Stromal cell of bone marrow (primary cell): ENCODE data around the gene AP2A2.

ENCODE experiments used
- DNase-seq: peaks from one replicate; pipeline ENCODE4 v3.0.0-alpha.2; 2012; ENCODE audit warnings: low read depth

Gene AP2A2

DNA sequence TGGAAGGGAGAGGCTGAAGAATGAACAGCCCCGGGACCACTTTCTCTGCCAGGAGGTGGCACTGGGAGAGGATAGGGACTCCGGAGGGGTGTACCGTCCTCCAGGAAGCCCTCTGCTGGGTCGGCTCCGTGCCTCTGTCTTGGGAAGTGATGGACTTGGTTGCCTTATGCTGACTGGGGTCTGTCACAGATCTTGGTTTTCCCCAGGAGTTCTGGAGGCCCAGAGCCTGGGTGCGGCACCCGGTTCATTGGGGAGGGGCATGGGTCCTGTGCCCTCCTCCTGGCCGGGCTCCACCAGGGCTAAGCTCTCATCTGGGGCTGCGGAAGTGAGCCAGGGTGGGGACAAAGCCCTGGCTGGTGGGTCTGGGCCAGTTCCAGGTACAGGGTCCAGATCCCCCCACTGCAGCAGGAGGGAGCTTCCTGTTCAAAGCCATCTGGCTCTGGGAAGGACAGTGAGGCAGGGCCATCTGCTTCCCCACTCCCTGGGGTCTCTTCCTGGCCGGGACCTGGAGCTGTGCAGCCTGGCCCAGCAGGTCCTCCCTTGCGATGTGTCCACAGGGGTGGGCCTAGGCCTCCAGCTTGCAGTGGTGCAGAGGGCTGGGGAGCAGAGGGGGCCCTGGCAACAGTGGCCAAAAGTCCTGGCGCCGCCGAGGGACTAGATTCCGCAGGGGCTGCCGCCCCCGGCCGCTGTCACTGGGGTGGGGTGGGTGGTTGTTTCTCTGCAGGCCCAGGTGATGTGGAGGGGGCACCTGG lies 1.1 kb upstream of the AP2A2 start:
- no peak for DNase-seq

DNA sequence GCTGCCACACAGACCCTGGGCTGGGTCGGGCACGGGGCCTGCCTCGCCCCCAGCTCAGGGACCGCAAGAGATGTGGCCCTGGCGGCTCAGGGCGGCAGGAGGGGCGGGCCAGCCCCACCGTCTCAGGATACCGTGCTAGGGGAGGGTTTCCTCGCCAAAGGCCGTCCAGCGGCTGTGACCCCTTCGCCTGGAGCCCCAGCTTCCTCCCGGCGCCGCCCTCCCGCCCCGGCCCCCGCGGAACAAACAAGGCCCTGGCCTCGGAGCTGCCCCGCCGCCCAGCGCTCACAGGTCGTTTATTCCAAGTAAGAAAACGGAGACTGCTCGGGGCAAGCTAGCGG lies 543 bp upstream of the AP2A2 start:
- DNase-seq, result no peak

DNA sequence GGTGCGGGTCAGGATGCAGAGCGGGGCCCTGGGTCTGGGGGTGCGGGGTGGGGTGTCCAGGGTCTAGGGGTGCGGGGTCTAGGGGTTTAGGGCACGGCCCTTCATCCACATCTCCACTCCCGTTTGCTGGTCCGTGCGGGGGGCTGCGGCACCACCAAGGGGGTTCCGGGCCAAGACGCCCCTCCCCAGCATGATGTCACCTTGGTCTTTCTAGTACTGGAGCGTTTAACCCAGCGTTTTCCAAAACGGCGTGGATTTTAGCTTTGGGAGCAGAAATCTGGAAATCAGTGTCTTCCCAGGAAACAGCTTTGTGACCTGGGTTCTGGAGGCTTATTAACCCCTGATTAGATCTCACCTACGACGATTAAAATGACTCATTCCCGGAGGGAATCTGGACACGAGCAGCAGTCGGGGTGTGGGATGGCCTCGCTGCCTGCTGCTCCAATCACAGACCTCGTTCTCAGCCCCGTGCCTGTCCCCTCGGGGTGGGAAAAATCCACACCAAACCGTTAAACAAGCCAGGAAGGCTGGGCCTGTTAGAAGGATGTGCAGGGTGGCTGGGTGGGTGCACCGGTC lies 759 bp downstream of the AP2A2 start:
- DNase-seq, result no peak

DNA sequence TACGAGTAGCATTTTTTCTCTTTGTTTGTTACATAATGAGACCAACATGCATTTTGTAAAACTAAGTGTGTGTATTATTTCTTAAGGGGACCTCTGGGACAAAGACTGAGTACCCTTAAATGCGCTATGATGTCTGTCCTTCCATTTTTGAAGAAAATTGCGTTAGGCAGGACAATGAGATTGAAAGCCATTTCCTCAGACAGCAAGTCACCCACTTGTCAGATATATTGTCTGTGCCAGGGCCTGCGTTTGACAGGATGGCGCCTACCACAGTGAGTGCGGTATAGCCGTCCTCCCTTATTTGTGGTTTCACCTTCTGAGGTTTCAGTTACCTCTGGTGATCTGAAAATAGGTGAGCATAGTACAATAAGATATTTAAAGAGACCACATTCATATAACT lies 2.2 kb downstream of the AP2A2 start:
- no peak for DNase-seq

DNA sequence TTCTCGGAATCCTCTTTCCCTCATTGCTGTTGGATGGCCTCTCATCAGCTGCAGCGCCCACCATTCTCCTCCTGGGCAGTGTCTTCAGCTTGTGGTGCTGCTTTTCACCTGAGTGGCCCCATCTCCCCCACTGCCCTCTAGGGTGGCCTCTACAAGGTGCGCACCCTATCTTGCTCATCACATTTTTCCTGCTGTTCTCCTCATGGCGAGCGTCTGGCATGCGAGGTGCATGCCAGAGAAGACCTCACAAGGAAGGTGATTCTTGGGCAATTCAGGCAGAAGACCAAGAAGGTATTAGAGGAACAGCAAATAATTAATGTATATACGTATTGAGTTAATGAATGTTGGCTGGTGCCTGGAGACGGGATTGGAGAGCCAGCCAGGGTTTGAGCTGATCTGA lies 3.1 kb downstream of the AP2A2 start:
- no peak for DNase-seq

DNA sequence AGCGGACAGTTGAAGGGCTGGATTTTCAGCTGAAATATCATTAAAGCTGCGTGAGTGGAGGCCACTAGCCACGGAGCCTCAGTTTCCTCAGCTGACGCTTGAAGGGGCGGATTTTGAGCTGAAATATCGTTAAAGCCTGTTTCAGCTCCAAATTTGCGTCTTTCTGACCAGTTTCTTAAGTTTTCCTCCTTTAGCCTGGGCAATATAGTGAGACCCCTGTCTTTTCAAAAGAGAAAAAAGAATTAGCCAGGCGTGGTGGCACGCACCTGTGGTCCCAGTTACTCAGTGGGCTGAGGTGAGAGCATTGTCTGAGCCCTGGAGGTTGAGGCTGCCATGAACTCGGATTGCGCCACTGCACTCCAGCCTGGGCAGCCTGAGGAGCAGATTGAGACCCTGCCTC lies 3.7 kb downstream of the AP2A2 start:
- no peak for DNase-seq

DNA sequence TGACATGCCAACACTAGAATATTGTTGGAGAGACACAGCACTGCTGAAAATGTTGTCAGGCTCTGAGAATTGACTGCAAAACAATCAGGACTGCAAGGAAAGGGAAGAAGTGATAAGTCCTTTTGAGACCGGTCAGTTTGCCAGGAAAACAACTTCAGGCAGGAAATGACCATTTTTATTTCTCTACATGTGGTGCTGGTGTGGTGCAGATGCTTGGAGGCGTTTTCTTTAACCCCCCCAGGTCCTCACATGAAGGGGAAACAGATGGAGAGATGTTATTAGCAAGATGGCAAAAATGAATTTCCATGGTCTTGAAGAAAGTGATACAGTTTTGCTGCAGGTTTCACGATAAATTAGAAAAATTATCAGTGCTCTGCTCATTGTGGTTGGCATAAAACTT lies 5.7 kb downstream of the AP2A2 start:
- no peak for DNase-seq

DNA sequence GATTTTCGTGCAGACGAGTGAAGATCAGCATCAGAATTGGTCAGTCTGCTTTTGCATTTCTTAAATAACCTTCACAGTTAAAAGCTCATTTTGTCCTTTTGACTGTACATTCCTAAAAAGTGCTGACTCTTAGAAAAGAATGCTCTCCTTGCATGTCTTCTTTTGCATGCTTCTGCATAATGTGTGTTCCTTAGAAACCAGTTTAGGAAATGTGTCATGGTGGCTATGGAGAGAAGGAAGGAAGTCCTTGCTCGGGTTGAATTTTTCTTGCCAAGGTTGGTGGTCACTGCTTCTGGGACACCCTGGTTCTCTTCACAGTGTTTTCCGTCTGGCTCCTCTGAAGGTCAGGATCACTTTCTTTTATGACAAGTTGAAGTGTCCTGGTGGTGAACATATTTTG lies 6.8 kb downstream of the AP2A2 start:
- no peak for DNase-seq

DNA sequence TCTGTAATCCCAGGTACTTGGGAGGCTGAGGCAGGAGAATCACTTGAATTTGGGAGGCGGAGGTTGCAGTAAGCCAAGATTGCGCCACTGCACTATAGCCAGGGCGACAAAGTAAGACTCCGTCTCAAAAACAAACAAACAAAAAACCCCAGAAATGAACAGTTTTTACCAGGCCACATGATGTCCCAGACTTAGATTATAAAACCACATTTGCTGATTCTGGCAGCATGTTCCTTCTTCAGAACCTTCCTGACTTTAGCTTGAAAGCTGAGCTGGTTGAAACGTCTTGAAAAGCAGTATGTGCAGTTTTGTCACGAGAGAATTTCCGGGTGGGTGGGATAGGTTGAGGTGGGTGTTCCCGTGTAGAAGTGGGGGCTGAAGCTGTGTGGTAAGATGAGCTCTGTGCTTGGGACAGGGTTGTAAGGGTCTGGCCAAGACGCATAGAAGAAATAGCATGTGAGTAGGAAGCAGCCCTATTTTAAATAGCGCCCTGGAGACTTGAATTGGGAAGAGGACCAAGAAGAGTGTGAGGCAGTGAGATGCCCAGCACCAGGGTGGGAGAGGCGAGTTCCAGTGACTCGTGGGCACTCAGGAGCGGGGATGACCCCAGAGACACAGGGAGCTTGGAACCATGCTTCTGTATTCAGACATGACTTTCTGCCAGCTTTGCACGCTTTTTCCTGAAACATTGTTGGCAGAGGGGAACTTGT lies 7.6 kb downstream of the AP2A2 start:
- DNase-seq, result no peak

DNA sequence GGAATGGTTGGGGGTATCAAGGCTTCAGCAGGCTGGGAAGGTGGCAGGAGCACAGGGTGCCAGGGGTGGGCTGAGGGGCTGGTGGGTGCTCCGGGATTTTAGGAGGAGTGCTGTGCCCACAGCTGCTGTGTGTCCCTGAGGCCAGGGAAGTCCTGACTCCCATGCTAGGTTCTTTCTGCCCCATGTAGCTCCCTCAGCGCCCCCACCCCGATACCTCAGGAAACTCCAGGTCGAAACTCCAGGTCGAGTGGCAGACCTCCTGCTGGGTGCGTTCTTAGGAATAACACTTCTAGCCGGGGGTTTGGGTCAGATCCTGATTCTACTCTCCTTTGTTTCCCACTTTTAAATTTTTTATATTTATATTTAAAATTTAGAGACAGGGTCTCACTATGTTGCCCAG lies 8.3 kb downstream of the AP2A2 start:
- DNase-seq, result no peak

DNA sequence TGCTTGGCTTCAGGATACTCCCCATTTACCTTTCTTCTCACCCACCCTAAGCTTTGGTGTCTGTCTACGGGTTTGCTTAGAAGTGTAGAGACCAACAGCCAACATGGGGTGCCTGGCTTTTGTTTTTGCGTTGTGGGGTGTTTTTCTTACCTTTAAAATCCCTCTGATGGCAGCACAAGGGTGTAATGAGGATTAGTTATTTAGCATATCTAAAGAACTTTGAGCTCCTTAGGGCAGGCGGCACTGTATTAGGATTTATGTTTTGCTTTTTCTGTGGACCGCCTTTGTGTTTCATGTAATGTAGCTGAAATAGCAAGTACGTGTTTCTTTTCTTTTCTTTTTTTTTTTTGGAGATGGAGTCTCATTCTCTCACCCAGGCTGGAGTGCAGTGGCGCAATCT lies 8.9 kb downstream of the AP2A2 start:
- DNase-seq, result no peak

DNA sequence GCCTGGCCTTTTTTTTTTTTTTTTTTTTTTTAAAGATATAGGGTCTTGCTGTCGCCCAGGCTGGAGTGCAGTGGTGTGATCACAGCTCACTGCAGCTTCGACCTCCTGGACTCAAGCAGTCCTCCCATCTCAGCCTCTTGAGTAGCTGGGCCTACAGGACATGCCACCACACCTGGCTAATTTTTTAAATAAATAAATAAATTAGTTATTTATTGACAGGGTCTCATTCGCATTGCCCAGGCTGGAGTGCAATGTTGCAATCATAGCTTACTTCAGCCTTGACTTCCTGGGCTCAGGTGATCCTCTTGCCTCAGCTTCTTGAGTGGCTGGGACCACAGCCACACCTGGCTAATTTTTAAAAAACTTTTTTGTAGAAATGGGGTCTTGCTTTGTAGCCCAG lies 10.5 kb downstream of the AP2A2 start:
- no peak for DNase-seq

DNA sequence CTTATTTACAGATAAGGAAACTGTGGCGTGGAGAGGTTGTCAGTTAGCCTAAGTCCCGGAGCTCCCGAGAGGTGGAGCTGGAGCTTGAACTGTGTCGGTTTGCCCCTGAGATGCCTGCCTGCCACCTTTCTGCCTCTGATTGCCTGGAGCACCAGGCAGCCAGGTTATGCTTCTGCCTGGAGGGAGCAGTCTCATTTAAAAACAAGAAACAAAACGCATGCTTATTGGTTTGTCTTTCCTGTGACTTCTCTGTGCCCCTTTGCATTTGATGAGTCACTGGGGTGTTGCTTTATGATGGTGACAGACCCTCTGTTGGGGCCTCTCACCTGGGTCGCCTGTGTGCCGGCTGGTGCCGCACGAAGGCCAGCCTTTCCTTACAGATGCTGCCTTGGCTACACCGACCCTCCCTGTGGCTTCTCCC lies 12.2 kb downstream of the AP2A2 start:
- no peak for DNase-seq

DNA sequence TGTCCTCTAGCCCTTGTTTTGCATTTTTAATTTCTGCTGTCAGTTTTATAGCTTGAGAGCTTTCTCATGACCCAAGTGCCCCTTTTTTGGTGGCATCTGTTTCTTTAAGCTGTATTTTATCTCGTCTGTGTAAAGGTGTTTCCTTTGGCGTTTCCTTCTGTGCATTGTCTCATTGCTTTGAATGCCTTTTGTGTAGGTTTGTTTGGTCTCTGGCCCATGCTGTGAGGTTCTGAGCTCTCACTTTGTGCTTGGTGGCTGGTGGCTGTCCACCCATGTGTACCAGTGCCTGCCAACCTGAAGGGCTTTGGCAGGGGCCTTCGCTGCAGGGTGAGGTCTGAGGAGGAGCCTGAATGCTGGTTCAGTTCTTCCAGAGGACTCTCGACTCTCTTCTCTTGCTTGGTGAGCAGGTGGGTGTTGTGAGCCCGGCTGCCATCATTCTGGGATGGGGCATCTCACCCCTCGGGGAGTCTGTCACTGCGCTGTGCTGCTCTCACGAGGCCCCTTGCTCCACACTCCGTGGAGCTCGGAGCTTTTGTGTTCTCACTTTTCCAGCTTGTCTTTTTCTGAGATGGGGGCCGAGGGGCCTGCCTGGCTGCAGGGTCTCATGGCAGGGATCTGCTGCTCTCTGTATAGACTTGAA lies 14.9 kb downstream of the AP2A2 start:
- no peak for DNase-seq

DNA sequence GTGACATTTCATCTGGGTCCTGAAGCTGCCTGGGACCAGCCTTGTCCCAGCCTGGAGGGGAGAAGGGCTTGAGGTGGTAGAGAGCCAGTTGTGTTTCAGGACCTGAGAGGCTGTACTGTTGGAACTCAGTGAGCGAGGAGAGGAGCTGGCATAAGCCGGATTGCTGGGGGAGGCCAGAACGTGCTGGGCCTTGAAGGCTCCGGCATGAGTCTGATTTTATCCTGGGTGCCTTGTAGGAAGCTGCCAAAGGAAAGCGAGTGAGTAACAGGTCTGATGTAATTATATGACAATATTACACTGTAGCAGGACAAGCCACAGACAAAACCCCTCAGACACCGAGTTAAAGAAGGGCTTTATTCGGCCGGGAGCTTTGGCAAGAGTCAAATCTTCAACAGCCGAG lies 17.2 kb downstream of the AP2A2 start:
- no peak for DNase-seq

DNA sequence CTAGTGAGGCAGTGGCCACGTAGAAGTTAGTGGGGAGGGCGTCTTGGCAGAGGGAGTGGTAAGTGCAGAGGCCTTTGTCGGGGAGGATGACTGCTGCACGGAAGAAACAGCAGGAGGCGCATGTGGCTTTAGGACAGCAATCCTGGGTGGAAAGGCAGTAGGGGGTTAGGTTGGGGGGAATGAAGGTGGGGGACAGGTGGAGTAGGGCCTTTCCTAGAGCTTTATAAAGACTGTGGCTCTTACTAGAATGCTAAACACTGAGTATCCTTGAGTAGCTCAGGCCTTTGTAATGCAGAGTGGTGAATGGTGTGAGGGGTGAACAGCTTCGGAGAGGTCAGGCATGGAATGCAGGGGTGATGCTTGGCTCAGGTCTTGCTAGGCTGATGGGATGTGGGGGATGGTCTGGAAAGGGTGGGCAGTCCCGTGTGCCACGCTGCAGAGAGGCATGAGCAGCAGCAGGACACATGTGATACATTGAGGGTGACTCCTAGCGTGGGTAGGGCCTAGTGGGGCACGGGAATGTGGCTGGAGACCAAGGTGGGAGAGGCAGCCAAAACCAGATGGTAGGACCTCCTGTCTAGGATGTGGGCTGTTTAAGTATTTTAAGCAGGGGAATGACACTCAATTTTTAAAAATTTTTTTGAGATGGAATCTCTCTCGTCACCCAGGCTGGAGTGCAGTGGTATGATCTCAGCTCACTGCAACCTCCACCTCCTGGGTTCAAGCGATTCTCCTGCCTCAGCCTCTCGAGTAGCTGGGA lies 19.2 kb downstream of the AP2A2 start:
- DNase-seq, result no peak

DNA sequence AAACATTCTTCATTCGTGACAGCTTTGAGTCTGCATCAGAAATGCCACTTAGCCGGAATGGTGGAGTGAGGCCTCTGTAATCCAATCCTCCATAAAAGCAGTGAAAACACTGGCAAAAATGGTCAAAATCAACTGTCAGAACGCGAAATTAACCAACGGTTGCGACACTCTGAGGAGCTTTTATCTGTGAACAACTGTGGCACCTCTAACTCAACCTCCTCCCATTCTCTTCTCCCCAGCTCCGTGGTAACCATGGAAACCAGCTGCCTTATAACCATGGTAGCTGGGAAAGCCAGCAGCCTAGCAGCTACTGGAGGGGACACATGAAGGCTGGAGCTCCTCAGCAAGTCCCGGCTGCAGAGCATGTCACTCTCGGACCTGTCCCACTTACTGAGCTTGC lies 20.3 kb downstream of the AP2A2 start:
- no peak for DNase-seq

DNA sequence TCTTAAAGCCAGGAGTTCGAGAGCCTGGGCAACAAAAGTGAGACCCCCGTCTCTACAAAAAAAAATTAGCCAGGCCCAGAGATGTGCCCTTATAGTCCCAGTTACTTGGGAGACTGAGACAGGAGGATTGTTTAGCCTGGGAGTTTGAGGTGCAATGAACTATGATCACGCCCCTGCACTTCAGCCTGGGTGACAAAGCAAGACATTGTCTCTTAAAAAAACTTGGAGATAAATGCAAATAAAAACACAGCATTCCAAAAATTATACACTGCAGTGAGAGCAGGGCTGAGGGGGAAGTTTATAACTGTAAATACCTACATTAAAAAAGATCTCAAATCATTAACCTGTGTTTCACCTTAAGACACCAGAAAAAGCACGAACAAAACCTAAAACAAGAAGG lies 22.1 kb downstream of the AP2A2 start:
- no peak for DNase-seq

DNA sequence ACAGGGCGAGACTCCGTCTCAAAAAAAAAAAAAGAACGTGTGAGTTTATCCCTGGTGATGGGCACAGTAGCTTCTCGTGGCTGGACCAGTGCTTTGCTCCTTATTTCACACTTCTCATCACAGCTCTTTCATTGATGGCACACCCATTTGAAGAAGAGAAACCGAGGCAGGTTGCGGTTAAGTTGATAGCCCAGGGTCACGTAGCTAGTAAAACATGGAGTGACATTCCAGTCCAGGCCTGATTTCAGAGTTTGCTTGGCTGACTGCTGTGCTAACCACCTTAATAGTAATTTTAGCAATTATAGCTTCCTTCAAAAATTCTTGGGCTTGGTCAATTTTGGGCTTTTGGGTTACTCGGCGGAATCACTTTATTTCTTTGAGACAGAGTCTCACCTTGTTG lies 25.8 kb downstream of the AP2A2 start:
- no peak for DNase-seq

DNA sequence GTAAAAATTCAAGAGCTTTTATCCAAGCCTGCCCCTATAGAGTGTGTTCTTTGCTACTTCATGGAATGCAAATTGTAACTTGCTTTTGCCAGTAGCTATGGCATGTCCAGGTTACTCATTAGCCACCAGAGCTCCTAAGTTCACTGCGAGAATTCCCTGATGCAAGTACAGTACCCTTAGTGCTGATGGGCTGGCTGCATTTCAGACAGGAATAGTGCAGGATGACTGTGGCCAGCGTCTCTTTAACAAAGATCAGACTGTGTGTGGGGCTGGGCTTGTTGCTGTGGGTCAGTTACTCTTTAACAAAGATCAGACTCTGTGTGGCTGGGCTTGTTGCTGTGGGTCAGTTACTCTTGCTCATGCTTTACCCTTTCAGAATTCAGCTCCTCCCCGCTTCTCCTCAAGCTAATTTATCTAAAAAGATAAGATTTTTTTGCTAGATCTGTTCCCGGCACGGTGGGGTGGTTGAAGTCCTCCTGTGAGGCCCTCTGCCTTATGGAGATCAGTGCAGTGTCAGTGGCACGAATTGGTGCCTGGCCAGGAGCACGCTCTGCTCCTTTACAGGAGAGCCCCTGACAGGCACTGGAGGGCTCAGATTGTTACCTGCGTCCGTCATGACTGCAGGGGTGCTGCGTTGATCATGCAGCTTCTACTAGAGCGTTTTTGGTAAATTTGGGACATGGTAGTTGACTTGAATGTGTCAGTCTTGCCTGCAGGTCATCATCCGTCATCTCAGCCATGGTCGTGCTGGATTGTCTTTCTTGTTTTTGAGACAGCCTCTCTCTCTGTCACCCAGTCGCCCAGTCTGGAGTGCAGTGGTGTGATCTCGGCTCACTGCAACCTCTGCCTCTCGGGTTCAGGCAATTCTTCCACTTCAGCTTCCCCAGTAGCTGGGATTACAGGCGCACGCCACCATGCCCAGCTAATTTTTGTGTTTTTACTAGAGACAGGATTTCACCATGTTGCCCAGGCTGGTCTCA lies 27.0 kb downstream of the AP2A2 start:
- DNase-seq, result no peak

DNA sequence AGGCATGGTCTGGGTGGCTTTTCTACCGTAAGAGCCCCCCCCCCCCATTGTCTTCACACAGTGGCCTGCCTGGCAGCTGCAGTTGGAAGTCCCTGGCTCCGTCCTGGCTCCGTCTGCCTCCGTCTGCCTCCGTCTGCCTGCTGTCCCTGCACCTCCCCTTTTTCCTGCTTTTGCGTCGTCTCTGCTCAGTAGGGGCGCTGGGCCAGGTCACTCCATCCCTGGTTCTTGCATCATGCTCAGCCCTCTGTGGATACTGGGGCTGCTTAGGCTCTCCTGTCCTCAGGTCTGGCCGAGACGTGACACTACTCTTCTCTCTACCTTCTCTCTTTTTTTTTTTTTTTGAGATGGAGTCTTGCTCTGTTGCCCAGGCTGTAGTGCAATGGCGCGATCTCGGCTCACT lies 27.8 kb downstream of the AP2A2 start:
- no peak for DNase-seq
